ENCODE measurements around the gene KLHL10. TPM values are rescaled to one million over a fixed set of nuclear protein-coding genes. Genes with fewer than 3 reads are reported as not detected.

The KLHL10 gene
- total RNA-seq, 4 donors from 2014 or later, result 0.57 TPM; not detected in 3

DNA sequence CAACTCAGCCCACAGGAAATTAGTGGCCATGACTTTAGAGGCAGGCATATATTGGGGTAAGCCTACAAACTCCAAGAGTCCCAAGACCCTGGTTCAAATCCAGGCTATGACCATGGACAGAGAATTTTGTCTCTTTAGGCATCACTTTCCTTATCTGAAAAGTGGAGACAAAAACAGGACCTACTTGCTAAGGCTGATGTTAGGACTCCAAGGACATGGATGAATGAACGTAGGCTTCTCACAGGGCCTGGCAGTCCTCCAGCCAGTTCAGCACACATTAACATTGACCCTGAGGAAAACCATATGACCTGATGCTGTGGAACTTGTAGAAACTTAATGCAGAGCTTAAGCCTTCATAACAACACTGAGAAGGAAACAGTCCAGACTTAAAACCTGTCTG is 23.4 kb upstream of the KLHL10 start:
- Histone ChIP-seq H3K4me1 (peaks cover 22 to 48% (median 33%) of the 10 kb centered on the region in 3 donors), H3K27ac (no peak overlapping the region), H3K27me3 (peaks cover 0 to 28% (median 0%) of the 10 kb centered on the region in 4 donors), H3K9me3 (no peaks in the 10 kb centered on the region), H3K36me3 (no peaks in the 10 kb centered on the region), H3K4me3 (no peak overlapping the region)
- 40 to 83% methylated on average over 1 of the region's 1 CpG for WGBS, 2 donors
- TF ChIP-seq, protein P1, sequence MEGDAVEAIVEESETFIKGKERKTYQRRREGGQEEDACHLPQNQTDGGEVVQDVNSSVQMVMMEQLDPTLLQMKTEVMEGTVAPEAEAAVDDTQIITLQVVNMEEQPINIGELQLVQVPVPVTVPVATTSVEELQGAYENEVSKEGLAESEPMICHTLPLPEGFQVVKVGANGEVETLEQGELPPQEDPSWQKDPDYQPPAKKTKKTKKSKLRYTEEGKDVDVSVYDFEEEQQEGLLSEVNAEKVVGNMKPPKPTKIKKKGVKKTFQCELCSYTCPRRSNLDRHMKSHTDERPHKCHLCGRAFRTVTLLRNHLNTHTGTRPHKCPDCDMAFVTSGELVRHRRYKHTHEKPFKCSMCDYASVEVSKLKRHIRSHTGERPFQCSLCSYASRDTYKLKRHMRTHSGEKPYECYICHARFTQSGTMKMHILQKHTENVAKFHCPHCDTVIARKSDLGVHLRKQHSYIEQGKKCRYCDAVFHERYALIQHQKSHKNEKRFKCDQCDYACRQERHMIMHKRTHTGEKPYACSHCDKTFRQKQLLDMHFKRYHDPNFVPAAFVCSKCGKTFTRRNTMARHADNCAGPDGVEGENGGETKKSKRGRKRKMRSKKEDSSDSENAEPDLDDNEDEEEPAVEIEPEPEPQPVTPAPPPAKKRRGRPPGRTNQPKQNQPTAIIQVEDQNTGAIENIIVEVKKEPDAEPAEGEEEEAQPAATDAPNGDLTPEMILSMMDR (IDR thresholded peaks at IDR 0.05), result no peak
- TF ChIP-seq POLR2A (IDR thresholded peaks at IDR 0.05), result no peak
- intact Hi-C loops (cut with DNase I), result no loop called here
- no peak for DNase-seq

DNA sequence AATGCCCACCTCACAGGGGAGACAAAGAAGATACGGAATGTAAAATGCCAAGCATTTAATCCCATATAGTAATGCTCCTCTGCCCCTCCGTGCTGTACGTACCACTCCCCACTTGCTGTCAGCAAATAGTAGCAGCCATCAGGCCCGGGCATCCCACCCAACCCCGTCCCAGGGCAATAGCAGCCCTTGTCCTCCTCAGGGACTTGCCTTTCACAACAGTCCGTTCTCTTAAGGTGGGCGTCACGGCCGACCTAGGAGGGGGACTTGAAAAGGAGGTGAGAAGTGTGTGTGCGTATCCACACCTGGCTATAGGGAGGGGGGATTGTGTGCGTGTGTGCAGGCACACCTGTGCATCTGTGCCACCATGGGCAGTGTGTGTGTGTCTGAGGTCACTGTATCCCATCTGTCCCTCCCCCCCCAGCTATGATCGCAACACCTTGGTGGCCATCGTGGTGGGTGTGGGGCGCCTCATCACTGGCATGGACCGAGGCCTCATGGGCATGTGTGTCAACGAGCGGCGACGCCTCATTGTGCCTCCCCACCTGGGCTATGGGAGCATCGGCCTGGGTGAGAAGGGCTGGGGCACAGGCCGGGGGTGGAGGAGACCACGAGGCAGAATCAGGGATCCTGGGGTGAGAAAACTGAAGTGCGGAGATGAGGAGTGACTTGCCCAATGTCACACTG is 20.8 kb upstream of the KLHL10 start:
- Histone ChIP-seq H3K27ac (no peak overlapping the region), H3K36me3 (no peaks in the 10 kb centered on the region), H3K4me3 (no peak overlapping the region), H3K27me3 (peaks cover 0 to 35% (median 0%) of the 10 kb centered on the region in 4 donors), H3K4me1 (peaks cover 7 to 23% (median 12%) of the 10 kb centered on the region in 3 donors), H3K9me3 (no peaks in the 10 kb centered on the region)
- intact Hi-C loops (cut with DNase I), result no loop called here
- DNase-seq, result no peak
- WGBS, 2 donors, result 87 to 89% methylated on average over 12 to 14 of the region's 23 CpGs
- TF ChIP-seq, protein P1 (IDR thresholded peaks at IDR 0.05), result no peak
- no peak for TF ChIP-seq POLR2A (IDR thresholded peaks at IDR 0.05)

DNA sequence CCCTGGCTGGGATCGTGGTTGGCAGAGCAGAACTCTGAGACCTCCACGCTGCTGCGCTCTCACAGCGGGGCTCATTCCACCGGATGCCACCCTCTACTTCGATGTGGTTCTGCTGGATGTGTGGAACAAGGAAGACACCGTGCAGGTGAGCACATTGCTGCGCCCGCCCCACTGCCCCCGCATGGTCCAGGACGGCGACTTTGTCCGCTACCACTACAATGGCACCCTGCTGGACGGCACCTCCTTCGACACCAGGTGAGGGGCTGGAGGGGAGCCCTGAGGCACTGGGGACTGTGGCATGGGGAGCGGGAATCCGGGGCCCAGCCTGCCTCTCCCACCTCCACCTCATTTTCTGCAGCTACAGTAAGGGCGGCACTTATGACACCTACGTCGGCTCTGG is 19.6 kb upstream of the KLHL10 start:
- 92 to 98% methylated on average over 9 to 16 of the region's 20 CpGs for WGBS, 2 donors
- DNase-seq, result no peak
- TF ChIP-seq, protein P1 (IDR thresholded peaks at IDR 0.05), result no peak
- TF ChIP-seq POLR2A (IDR thresholded peaks at IDR 0.05), result no peak
- Histone ChIP-seq H3K9me3 (no peaks in the 10 kb centered on the region), H3K27ac (no peak overlapping the region), H3K36me3 (no peaks in the 10 kb centered on the region), H3K4me1 (peaks cover under 1 to 10% (median 3%) of the 10 kb centered on the region in 3 donors), H3K27me3 (peaks cover 0 to 23% (median 0%) of the 10 kb centered on the region in 4 donors), H3K4me3 (no peak overlapping the region)
- intact Hi-C loops (cut with DNase I), result no loop called here

DNA sequence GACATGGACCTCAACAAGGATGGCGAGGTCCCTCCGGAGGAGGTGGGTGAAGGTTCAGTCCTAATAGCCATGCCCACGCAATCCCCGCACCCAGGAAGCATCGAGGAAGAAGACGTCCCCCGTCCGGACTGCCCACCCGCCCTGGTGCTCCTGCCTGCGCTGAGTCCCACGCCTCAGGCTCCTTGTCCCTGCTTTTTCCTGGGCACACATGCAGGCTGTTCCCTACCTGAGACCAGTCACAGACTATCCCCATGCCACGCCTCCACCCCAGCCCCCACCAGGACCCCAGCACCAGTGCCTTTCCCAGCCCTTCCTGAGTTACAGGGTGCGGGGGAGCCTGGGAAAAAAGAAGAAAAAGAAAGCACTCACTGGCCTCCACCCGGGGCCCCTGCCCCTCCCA is 15.8 kb upstream of the KLHL10 start:
- intact Hi-C loops (cut with DNase I), result no loop called here
- Histone ChIP-seq H3K4me3 (no peak overlapping the region), H3K27ac (no peak overlapping the region), H3K4me1 (no peaks in the 10 kb centered on the region), H3K9me3 (no peaks in the 10 kb centered on the region), H3K36me3 (peaks cover 0 to 24% (median 0%) of the 10 kb centered on the region in 3 donors), H3K27me3 (peaks cover 0 to 15% (median 0%) of the 10 kb centered on the region in 4 donors)
- TF ChIP-seq, protein P1 (IDR thresholded peaks at IDR 0.05), result no peak
- TF ChIP-seq POLR2A (IDR thresholded peaks at IDR 0.05), result no peak
- WGBS, 2 donors, result 84% methylated on average over 7 to 9 of the region's 14 CpGs
- DNase-seq, result no peak

DNA sequence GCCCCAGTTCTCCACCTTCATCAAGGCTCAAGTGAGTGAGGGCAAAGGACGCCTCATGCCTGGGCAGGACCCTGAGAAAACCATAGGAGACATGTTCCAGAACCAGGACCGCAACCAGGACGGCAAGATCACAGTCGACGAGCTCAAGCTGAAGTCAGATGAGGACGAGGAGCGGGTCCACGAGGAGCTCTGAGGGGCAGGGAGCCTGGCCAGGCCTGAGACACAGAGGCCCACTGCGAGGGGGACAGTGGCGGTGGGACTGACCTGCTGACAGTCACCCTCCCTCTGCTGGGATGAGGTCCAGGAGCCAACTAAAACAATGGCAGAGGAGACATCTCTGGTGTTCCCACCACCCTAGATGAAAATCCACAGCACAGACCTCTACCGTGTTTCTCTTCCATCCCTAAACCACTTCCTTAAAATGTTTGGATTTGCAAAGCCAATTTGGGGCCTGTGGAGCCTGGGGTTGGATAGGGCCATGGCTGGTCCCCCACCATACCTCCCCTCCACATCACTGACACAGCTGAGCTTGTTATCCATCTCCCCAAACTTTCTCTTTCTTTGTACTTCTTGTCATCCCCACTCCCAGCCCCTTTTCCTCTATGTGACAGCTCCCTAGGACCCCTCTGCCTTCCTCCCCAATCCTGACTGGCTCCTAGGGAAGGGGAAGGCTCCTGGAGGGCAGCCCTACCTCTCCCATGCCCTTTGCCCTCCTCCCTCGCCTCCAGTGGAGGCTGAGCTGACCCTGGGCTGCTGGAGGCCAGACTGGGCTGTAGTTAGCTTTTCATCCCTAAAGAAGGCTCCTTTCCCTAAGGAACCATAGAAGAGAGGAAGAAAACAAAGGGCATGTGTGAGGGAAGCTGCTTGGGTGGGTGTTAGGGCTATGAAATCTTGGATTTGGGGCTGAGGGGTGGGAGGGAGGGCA is 15.1 kb upstream of the KLHL10 start:
- H3K9me3 ChIP-seq, result no peaks in the 10 kb centered on the region
- TF ChIP-seq, protein P1 (IDR thresholded peaks at IDR 0.05), result no peak
- no peak for TF ChIP-seq POLR2A (IDR thresholded peaks at IDR 0.05)
- H3K27ac ChIP-seq, result no peak overlapping the region
- intact Hi-C loops (cut with DNase I), result no loop called here
- peaks cover 0 to 31% (median 0%) of the 10 kb centered on the region in 3 donors for H3K36me3 ChIP-seq
- 79 to 82% methylated on average over 10 of the region's 12 CpGs for WGBS, 2 donors
- no peaks in the 10 kb centered on the region for H3K4me1 ChIP-seq
- H3K27me3 ChIP-seq, result peaks cover 0 to 15% (median 0%) of the 10 kb centered on the region in 4 donors
- DNase-seq, result no peak
- H3K4me3 ChIP-seq, result no peak overlapping the region

Data from esophagus squamous epithelium (tissue), 5 donors.